GM12878 (cell line): ENCODE results near the gene NXPH1. TPM values are rescaled to one million over a fixed set of nuclear protein-coding genes. Genes with fewer than 3 reads are reported as not detected.

Experiments
- ATAC-seq: fragments of 200-7000 bp; cut with Tn5 transposase; 3 replicates; pipeline ENCODE4 v1.9.1; 2020; ENCODE audit warnings: mild to moderate bottlenecking, moderate library complexity
- BruUV-seq: library from RNA; stranded (reverse); fragments of 400-500 nt; replicated peaks from 2 replicates; lab custom pipeline; 2021; lab: Mats Ljungman, UMichigan
- CTCF ChIA-PET: fragments of 300-600 bp; sonication (Branson Sonifier 250); formaldehyde crosslinking; extraction: SDS; loops from one replicate; lab custom pipeline; 2021; ENCODE audit warnings: inconsistent platforms; lab: Yijun Ruan, JAX
- POLR2A ChIA-PET: fragments of 350-600 bp; formaldehyde crosslinking; extraction: SDS; loops from one replicate; lab custom pipeline; 2021; ENCODE audit warnings: inconsistent platforms; lab: Charles Lee
- RAD21 ChIA-PET: fragments of 300-600 bp; sonication (Branson Sonifier 250); formaldehyde crosslinking; loops from one replicate; lab custom pipeline; 2023; ENCODE audit warnings: antibody characterized with exemption; ENCODE audit not compliant: unreplicated experiment; lab: Charles Lee
- SMC1A ChIA-PET: fragments of 300-600 bp; sonication (Branson Sonifier 250); formaldehyde crosslinking; loops from one replicate; lab custom pipeline; 2023; ENCODE audit not compliant: unreplicated experiment, uncharacterized antibody; lab: Charles Lee
- DNase-seq: peaks from one replicate; pipeline ENCODE4 v3.0.0-alpha.2; 2011; ENCODE audit warnings: low read depth, low spot score
- FAIRE-seq: peaks from 3 replicates; lab custom pipeline; 2011; peaks lifted over from hg19 to GRCh38; lab: Jason Lieb, UNC
- H2AFZ ChIP-seq: 2 replicates; pipeline ENCODE4 v1.6.0; 2011; ENCODE audit warnings: low read depth, low read length, control low read depth; ENCODE audit not compliant: control insufficient read depth
- H3K27ac ChIP-seq: 2 replicates; pipeline ENCODE4 v1.5.1; 2011; ENCODE audit warnings: control low read depth; ENCODE audit not compliant: control insufficient read depth, insufficient read depth
- H3K27me3 ChIP-seq, 2 experiments: replicated peaks in 1 of 2; 2 replicates each; pipeline versions ENCODE4 v1.6.0 to v1.6.1; 2011; ENCODE audit warnings: low read length in 1 of 2; ENCODE audit not compliant: control insufficient read depth in 2 of 2, insufficient read depth in 2 of 2
- H3K36me3 ChIP-seq, 2 experiments: 2 replicates each; pipeline ENCODE4 v1.5.1; 2011; ENCODE audit warnings: low read length in 1 of 2; ENCODE audit not compliant: control insufficient read depth in 2 of 2, insufficient read depth in 2 of 2
- H3K4me1 ChIP-seq: 2 replicates; pipeline ENCODE4 v1.6.1; 2011; ENCODE audit warnings: mild to moderate bottlenecking, low read length, moderate library complexity, mixed read lengths; ENCODE audit not compliant: control insufficient read depth, insufficient read depth
- H3K4me2 ChIP-seq: 2 replicates; pipeline ENCODE4 v1.6.0; 2011; ENCODE audit warnings: control low read depth; ENCODE audit not compliant: control insufficient read depth, insufficient read depth
- H3K4me3 ChIP-seq: fragments of 200-600 bp; sonication (generic); 2 replicates; pipeline ENCODE4 v1.5.1; 2016
- H3K79me2 ChIP-seq: 2 replicates; pipeline ENCODE4 v1.6.0; 2011; ENCODE audit warnings: low read length; ENCODE audit not compliant: control insufficient read depth, insufficient read depth
- H3K9ac ChIP-seq: 2 replicates; pipeline ENCODE4 v1.8.0; 2011; ENCODE audit warnings: low read length, control low read depth, mixed read lengths; ENCODE audit not compliant: control insufficient read depth, insufficient read depth
- H3K9me3 ChIP-seq: replicated peaks from 3 replicates; pipeline ENCODE4 v1.5.1; 2011; ENCODE audit warnings: mild to moderate bottlenecking, low read length; ENCODE audit not compliant: control insufficient read depth, insufficient read depth
- H4K20me1 ChIP-seq: 2 replicates; pipeline ENCODE4 v1.6.0; 2011; ENCODE audit not compliant: control insufficient read depth, insufficient read depth
- CBX5 ChIP-seq: sonication (generic); IDR thresholded peaks from 2 replicates; pipeline ENCODE4 v1.6.1; 2016; ENCODE audit warnings: low read depth, moderate library complexity, mild to moderate bottlenecking, inconsistent platforms
- CEBPB ChIP-seq, 2 experiments: fragments of 150-350 bp in 1 of 2; IDR thresholded peaks; 2 replicates each; pipeline ENCODE4 v1.6.1; 2012 to 2014; ENCODE audit warnings: low read depth in 2 of 2, low read length in 2 of 2, borderline replicate concordance in 1 of 2, inconsistent platforms in 1 of 2
- ESRRA ChIP-seq: IDR thresholded peaks from 2 replicates; pipeline ENCODE4 v1.6.1; 2012; ENCODE audit warnings: mild to moderate bottlenecking, low read length, improper control_type of control experiment
- FOXM1 ChIP-seq: IDR thresholded peaks from 2 replicates; pipeline ENCODE4 v1.6.1; 2012; ENCODE audit warnings: low read depth, mild to moderate bottlenecking, inconsistent platforms, low read length, moderate library complexity
- MTA3 ChIP-seq: IDR thresholded peaks from 2 replicates; pipeline ENCODE4 v1.6.1; 2012; ENCODE audit warnings: low read length, inconsistent platforms, borderline replicate concordance
- POLR2AphosphoS5 ChIP-seq: IDR thresholded peaks from 2 replicates; pipeline ENCODE4 v1.6.1; 2011; ENCODE audit warnings: mild to moderate bottlenecking, low read length, inconsistent platforms
- RELB ChIP-seq: fragments of 450-650 bp; IDR thresholded peaks from 2 replicates; pipeline ENCODE4 v1.6.1; 2017; ENCODE audit warnings: low read depth, mild to moderate bottlenecking, moderate library complexity
- RFX5 ChIP-seq: IDR thresholded peaks from 2 replicates; pipeline ENCODE4 v1.6.1; 2011; ENCODE audit warnings: low read depth, low read length, improper control_type of control experiment
- SMC3 ChIP-seq: IDR thresholded peaks from 2 replicates; pipeline ENCODE4 v1.6.1; 2011; ENCODE audit warnings: low read length, improper control_type of control experiment, borderline replicate concordance
- STAT1 ChIP-seq: fragments of 450-650 bp; conservative IDR thresholded peaks from 2 replicates; pipeline ENCODE4 v1.6.1; 2014; ENCODE audit warnings: antibody characterized with exemption, mild to moderate bottlenecking
- SUPT20H ChIP-seq: IDR thresholded peaks from 2 replicates; pipeline ENCODE4 v1.6.1; 2011; ENCODE audit warnings: low read depth, mild to moderate bottlenecking, low read length, moderate library complexity, borderline replicate concordance; ENCODE audit not compliant: control insufficient read depth
- SUZ12 ChIP-seq: fragments of 200-600 bp; sonication (generic); IDR thresholded peaks from one replicate; pipeline ENCODE4 v1.6.1; 2018; ENCODE audit warnings: antibody characterized with exemption, mild to moderate bottlenecking; ENCODE audit not compliant: unreplicated experiment
- TCF7 ChIP-seq: IDR thresholded peaks from 2 replicates; pipeline ENCODE4 v1.6.1; 2014; ENCODE audit warnings: antibody characterized with exemption, borderline replicate concordance
- ZBED1 ChIP-seq: IDR thresholded peaks from 2 replicates; pipeline ENCODE4 v1.6.1; 2016; ENCODE audit warnings: borderline replicate concordance
- ZBTB33 ChIP-seq: fragments of 450-650 bp; IDR thresholded peaks from 2 replicates; pipeline ENCODE4 v1.6.1; 2017; ENCODE audit warnings: mild to moderate bottlenecking
- WGBS: methylation state at CpG from one replicate; pipeline ENCODE4 v1.1.6; 2016; ENCODE audit warnings: low lambda C conversion rate; ENCODE audit not compliant: insufficient replicate concordance, insufficient coverage; ENCODE audit errors: missing lambda C conversion rate; 5-methylcytosine and 5-hydroxymethylcytosine counted together
- in situ Hi-C: fragments of 300-500 bp; cut with MboI; formaldehyde crosslinking; loops from 9 replicates; pipeline ENCODE4 v1.14.3; 2018; ENCODE audit warnings: mixed read lengths
- intact Hi-C: fragments of 100-400 bp; cut with micrococcal nuclease; formaldehyde crosslinking; loops from one replicate; pipeline ENCODE4 v1.14.2; 2022; ENCODE audit not compliant: unreplicated experiment
- polyA plus RNA-seq, 11 experiments: library from polyadenylated mRNA; depleted of rRNA in 4 of 11; unstranded in 6 of 11; stranded (reverse) in 5 of 11; fragments of >200 nt; fragmentation: Nextera tagmentation in 4 of 11; fragmentation: Illumina TruSeq in 1 of 11; extraction: Ambion mirVana in 4 of 11; extraction: Trizol in 1 of 11; gene quantifications; 1 replicate in 1 of 11; 2 replicates in 10 of 11; pipeline versions ENCODE4 v1.2.1 to v1.2.3, GENCODE V29; 2011 to 2016; ENCODE audit warnings: inconsistent platforms in 2 of 11, missing spikeins in 2 of 11, low read depth in 1 of 11
- total RNA-seq, 4 experiments: library from RNA; depleted of rRNA in 3 of 4; stranded (reverse); fragments of >200 nt in 3 of 4; fragmentation: Illumina TruSeq in 1 of 4; extraction: Trizol in 1 of 4; gene quantifications; 2 replicates each; pipeline versions ENCODE4 v1.2.1 to v1.2.3, GENCODE V29; 2013 to 2021
- TF ChIP-seq, protein P1 (sequence below): fragments of 450-650 bp; IDR thresholded peaks from 2 replicates; pipeline ENCODE4 v1.6.1; 2017; ENCODE audit warnings: mild to moderate bottlenecking, low read depth, inconsistent platforms; ENCODE audit not compliant: poor library complexity, severe bottlenecking

NXPH1 gene
- total and polyA plus RNA-seq, 10 of the 15 experiments (the other 5 are each of a cell fraction or from before 2014, with no cell fraction given), result 0.06 to 0.34 TPM; not detected in 8

- TF ChIP-seq RELB, result no peak
- no peak for TF ChIP-seq STAT1
- TF ChIP-seq FOXM1, result no peak
Observed at GRCh38 chr7:8560501-8560900, 127.1 kb downstream of the NXPH1 start (continued).

- CTCF ChIA-PET, result no interaction called here
- no peaks in the 10 kb centered on the region for H3K4me1 ChIP-seq
- no peaks in the 10 kb centered on the region for H3K36me3 ChIP-seq
- no peak overlapping the region for H2AFZ ChIP-seq
- SMC1A ChIA-PET, result no interaction called here
- RAD21 ChIA-PET, result no interaction called here
- no peak for TF ChIP-seq CEBPB (IDR thresholded peaks at IDR 0.05; ENCODE audit: borderline replicate concordance in 1 of 2, low read depth in 2 of 2, low read length in 2 of 2)
- TF ChIP-seq CBX5, result no peak
- TF ChIP-seq ZBTB33, result no peak
- no peak for TF ChIP-seq SUPT20H
- no peak for TF ChIP-seq RFX5
- no peak for TF ChIP-seq SUZ12
- TF ChIP-seq MTA3, result no peak
- TF ChIP-seq, protein P1, sequence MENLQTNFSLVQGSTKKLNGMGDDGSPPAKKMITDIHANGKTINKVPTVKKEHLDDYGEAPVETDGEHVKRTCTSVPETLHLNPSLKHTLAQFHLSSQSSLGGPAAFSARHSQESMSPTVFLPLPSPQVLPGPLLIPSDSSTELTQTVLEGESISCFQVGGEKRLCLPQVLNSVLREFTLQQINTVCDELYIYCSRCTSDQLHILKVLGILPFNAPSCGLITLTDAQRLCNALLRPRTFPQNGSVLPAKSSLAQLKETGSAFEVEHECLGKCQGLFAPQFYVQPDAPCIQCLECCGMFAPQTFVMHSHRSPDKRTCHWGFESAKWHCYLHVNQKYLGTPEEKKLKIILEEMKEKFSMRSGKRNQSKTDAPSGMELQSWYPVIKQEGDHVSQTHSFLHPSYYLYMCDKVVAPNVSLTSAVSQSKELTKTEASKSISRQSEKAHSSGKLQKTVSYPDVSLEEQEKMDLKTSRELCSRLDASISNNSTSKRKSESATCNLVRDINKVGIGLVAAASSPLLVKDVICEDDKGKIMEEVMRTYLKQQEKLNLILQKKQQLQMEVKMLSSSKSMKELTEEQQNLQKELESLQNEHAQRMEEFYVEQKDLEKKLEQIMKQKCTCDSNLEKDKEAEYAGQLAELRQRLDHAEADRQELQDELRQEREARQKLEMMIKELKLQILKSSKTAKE, result no peak
- TF ChIP-seq ZBED1, result no peak
- no peak for TF ChIP-seq TCF7
- no peak for TF ChIP-seq FOXM1
- TF ChIP-seq ESRRA, result no peak
- no peak for TF ChIP-seq POLR2AphosphoS5
- TF ChIP-seq SMC3, result no peak
- ATAC-seq, result no peak
- intact Hi-C loops (no loop called here), in situ Hi-C loops (no loop called here)
- no peaks in the 10 kb centered on the region for H3K9me3 ChIP-seq
- 2% methylated on average over 3 of the region's 3 CpGs for WGBS
- no peaks in the 10 kb centered on the region for H4K20me1 ChIP-seq
- H3K79me2 ChIP-seq, result no peaks in the 10 kb centered on the region
- H3K4me2 ChIP-seq, result no peak overlapping the region
- no peak overlapping the region for H3K27ac ChIP-seq
- FAIRE-seq, result no peak
- POLR2A ChIA-PET, result no interaction called here
- no peak overlapping the region for H3K4me3 ChIP-seq
- no TSS peak for BruUV-seq
- H3K9ac ChIP-seq, result no peak overlapping the region
- no peak for DNase-seq
- H3K27me3 ChIP-seq, result no peaks in the 10 kb centered on the region
Observed at GRCh38 chr7:8561449-8561848, 128.0 kb downstream of the NXPH1 start.
